GM18511 (cell line): Measurements from ENCODE around the gene SDK1.
"Not testable (repeated sequence)": the region's sequence is repeated elsewhere in the genome, so short reads cannot be mapped to it uniquely, and the experiment has no call there.

ENCODE experiments used
- ATAC-seq: cut with Tn5 transposase; IDR thresholded peaks from one replicate; pipeline ENCODE4 v1.9.1; 2021; ENCODE audit warnings: mild to moderate bottlenecking, moderate library complexity; ENCODE audit not compliant: unreplicated experiment

SDK1 gene

DNA sequence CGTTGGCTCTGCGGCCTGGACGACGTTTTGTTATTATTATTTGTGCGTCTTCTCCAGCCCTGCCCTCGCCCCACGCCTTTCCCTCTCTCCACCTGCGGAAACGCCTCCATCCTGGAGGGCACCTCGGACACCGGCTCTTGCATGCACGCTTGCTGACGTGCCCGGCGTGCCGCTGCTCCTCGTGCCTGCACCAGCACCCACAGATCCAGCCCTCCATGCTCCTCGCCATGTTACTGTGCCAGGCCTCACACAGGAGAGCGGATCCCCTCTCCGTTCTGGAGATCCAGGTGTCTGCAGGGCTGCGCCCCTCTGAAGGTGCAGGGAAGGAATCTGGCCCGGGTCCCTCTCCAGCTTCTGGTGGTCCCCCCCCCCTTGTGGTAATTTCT lies 1007.1 kb downstream of the SDK1 start:
- no peak for ATAC-seq

DNA sequence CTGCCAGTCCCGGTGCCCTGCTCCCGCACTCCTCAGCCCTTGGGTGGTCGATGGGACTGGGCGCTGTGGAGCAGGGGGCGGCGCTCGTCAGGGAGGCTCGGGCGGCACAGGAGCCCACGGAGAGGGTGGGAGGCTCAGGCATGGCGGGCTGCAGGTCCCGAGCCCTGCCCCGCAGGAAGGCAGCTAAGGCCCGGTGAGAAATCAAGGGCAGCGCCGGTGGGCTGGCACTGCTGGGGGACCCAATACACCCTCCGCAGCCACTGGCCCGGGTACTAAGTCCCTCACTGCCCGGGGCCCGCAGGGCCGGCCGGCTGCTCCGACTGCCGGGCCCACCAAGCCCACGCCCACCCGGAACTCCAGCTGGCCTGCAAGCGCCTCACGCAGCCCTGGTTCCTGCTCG lies 1012.9 kb downstream of the SDK1 start:
- not testable (repeated sequence) for ATAC-seq

DNA sequence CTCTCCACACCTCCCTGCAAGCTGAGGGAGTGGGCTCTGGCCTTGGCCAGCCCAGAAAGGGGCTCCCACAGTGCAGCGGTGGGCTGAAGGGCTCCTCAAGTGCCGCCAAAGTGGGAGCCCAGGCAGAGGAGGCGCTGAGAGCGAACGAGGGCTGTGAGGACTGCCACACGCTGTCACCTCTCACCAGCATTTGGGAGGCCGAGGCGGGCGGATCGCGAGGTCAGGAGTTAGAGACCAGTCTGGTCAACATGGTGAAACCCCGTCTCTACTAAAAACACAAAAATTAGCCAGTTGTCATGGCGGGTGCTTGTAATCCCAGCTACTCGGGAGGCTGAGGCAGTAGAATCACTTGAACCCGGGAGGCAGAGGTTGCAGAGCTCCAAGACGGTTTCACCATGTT lies 1013.3 kb downstream of the SDK1 start:
- ATAC-seq: not testable (repeated sequence)
